Caco-2 (cell line): ENCODE data around the gene FLT3LG. TPM values are rescaled to one million over a fixed set of nuclear protein-coding genes. Genes with fewer than 3 reads are reported as not detected.
A peak's percentile ranks its signal among the peaks of the same experiment; 100 is the strongest.

Experiments
- BruUV-seq: library from RNA; stranded (reverse); fragments of 400-500 nt; replicated peaks from 2 replicates; lab custom pipeline; 2021; lab: Mats Ljungman, UMichigan
- CTCF ChIA-PET: fragments of 300-600 bp; sonication (Branson Sonifier 250); formaldehyde crosslinking; loops from one replicate; lab custom pipeline; 2022; ENCODE audit warnings: antibody characterized with exemption; lab: Charles Lee
- POLR2A ChIA-PET: fragments of 300-600 bp; sonication (Branson Sonifier 250); formaldehyde crosslinking; loops from one replicate; lab custom pipeline; 2022; ENCODE audit warnings: antibody characterized with exemption; lab: Charles Lee
- DNase-seq, 2 experiments: peaks; one replicate each; pipeline versions ENCODE4 v3.0.0 to v3.0.0-alpha.2; 2020 to 2022
- H3K27me3 ChIP-seq: replicated peaks from 2 replicates; pipeline ENCODE4 v1.6.0; 2011; ENCODE audit warnings: low read length; ENCODE audit not compliant: control insufficient read depth, insufficient read depth
- H3K36me3 ChIP-seq: 2 replicates; pipeline ENCODE4 v1.5.1; 2011; ENCODE audit warnings: low read length; ENCODE audit not compliant: control insufficient read depth, insufficient read depth
- H3K4me1 ChIP-seq: fragments of 250-450 bp; sonication (Bioruptor Pico); 2 replicates; pipeline ENCODE4 v1.5.1; 2020; ENCODE audit warnings: mild to moderate bottlenecking
- H3K4me3 ChIP-seq: 2 replicates; pipeline ENCODE4 v1.5.1; 2011; ENCODE audit warnings: low read depth, mild to moderate bottlenecking, control low read depth, low read length
- H3K9me3 ChIP-seq: fragments of 250-450 bp; sonication (Bioruptor Pico); 2 replicates; pipeline ENCODE4 v1.5.1; 2020; ENCODE audit warnings: mild to moderate bottlenecking, moderate library complexity
- H3K27ac Mint-ChIP-seq: one replicate; pipeline ENCODE4 v1.8.0; 2022; ENCODE audit warnings: mixed read lengths; ENCODE audit not compliant: unreplicated experiment
- H3K27me3 Mint-ChIP-seq: one replicate; pipeline ENCODE4 v1.8.0; 2022; ENCODE audit warnings: mixed read lengths; ENCODE audit not compliant: insufficient read depth, unreplicated experiment
- H3K36me3 Mint-ChIP-seq: one replicate; pipeline ENCODE4 v1.8.0; 2022; ENCODE audit warnings: mild to moderate bottlenecking, mixed read lengths; ENCODE audit not compliant: insufficient read depth, unreplicated experiment
- H3K4me1 Mint-ChIP-seq: one replicate; pipeline ENCODE4 v1.8.0; 2022; ENCODE audit warnings: low read depth, mixed read lengths; ENCODE audit not compliant: unreplicated experiment
- H3K4me3 Mint-ChIP-seq: one replicate; pipeline ENCODE4 v1.8.0; 2022; ENCODE audit warnings: mild to moderate bottlenecking, moderate library complexity, mixed read lengths; ENCODE audit not compliant: unreplicated experiment
- H3K9me3 Mint-ChIP-seq: one replicate; pipeline ENCODE4 v1.8.0; 2022; ENCODE audit warnings: mixed read lengths; ENCODE audit not compliant: unreplicated experiment
- CTCF ChIP-seq, 2 experiments: fragments of 200-600 bp in 1 of 2; IDR thresholded peaks; 1 replicate in 1 of 2; 2 replicates in 1 of 2; pipeline versions ENCODE4 v1.5.1 to v1.8.0; 2011 to 2022; ENCODE audit warnings: antibody characterized with exemption in 1 of 2, control low read depth in 1 of 2, inconsistent platforms in 1 of 2, low read depth in 1 of 2, low read length in 1 of 2, mild to moderate bottlenecking in 1 of 2, moderate library complexity in 1 of 2; ENCODE audit not compliant: insufficient read depth in 1 of 2, severe bottlenecking in 1 of 2, unreplicated experiment in 1 of 2
- intact Hi-C: fragments of 100-400 bp; cut with micrococcal nuclease; formaldehyde crosslinking; loops from one replicate; pipeline ENCODE4 v1.10.0; 2022; ENCODE audit not compliant: unreplicated experiment
- total RNA-seq: library from RNA; stranded (reverse); gene quantifications from 2 replicates; pipeline ENCODE4 v1.2.3, GENCODE V29; 2022

The FLT3LG gene
- total RNA-seq, 1 experiment from 2014 or later, result 2.1 TPM

- DNase-seq, result no peak
- H3K27me3 ChIP-seq, result peaks cover 2% of the 10 kb centered on the region
Observed at GRCh38 chr19:49434907-49435583, 39.0 kb upstream of the FLT3LG start.

GRCh38 chr19:49435670-49436069 lies 38.3 kb upstream of the FLT3LG start:
- no peak overlapping the region for H3K27ac Mint-ChIP-seq
- Histone ChIP-seq H3K9me3 (no peaks in the 10 kb centered on the region), H3K27me3 (peaks cover 2% of the 10 kb centered on the region), H3K4me3 (no peak overlapping the region), H3K36me3 (no peaks in the 10 kb centered on the region), H3K4me1 (no peaks in the 10 kb centered on the region)
- no peaks in the 10 kb centered on the region for H3K36me3 Mint-ChIP-seq
- no peak overlapping the region for H3K4me3 Mint-ChIP-seq
- H3K4me1 Mint-ChIP-seq, result peaks cover 4% of the 10 kb centered on the region
- no peak for TF ChIP-seq CTCF (IDR thresholded peaks at IDR 0.05; ENCODE audit: insufficient read depth in 1 of 2, low read depth in 1 of 2, low read length in 1 of 2, severe bottlenecking in 1 of 2, unreplicated experiment in 1 of 2)
- POLR2A ChIA-PET, result interaction anchor here (0.7 kb wide), 1 partner anchor 18 kb away, joined by 3 read pairs; the partner anchor contains the start of gene ALDH16A1
- no TSS peak for BruUV-seq
- intact Hi-C loops, result no loop called here
- CTCF ChIA-PET, result interaction anchor here (0.6 kb wide), 1 partner anchor 12 kb away, joined by 3 read pairs; no protein-coding TSS in a partner anchor
- no peak for DNase-seq
- H3K27me3 Mint-ChIP-seq, result peaks cover 28% of the 10 kb centered on the region
- peaks cover 4% of the 10 kb centered on the region for H3K9me3 Mint-ChIP-seq

More at GRCh38 chr19:49434907-49435583, 39.0 kb upstream of the FLT3LG start:
- Mint-ChIP-seq H3K4me3 (no peak overlapping the region), H3K4me1 (no peaks in the 10 kb centered on the region), H3K36me3 (no peaks in the 10 kb centered on the region), H3K9me3 (no peaks in the 10 kb centered on the region), H3K27ac (no peak overlapping the region), H3K27me3 (peaks cover 25% of the 10 kb centered on the region)
- ChIA-PET POLR2A (interaction anchor here (0.7 kb wide), 1 partner anchor 18 kb away, joined by 3 read pairs; the partner anchor contains the start of gene ALDH16A1), CTCF (no interaction called here)
- no peaks in the 10 kb centered on the region for H3K4me1 ChIP-seq
- H3K9me3 ChIP-seq, result no peaks in the 10 kb centered on the region
- TF ChIP-seq CTCF (IDR thresholded peaks at IDR 0.05; ENCODE audit: insufficient read depth in 1 of 2, low read depth in 1 of 2, low read length in 1 of 2, severe bottlenecking in 1 of 2, unreplicated experiment in 1 of 2), result no peak
- intact Hi-C loops, result no loop called here
- BruUV-seq, result no TSS peak
- H3K4me3 ChIP-seq, result no peak overlapping the region
- H3K36me3 ChIP-seq, result no peaks in the 10 kb centered on the region

GRCh38 chr19:49436381-49437017 lies 37.5 kb upstream of the FLT3LG start:
- H3K4me1 Mint-ChIP-seq, result peaks cover 8% of the 10 kb centered on the region
- POLR2A ChIA-PET, result no interaction called here
- CTCF ChIA-PET, result interaction anchor here (0.6 kb wide), 1 partner anchor 11 kb away, joined by 3 read pairs; no protein-coding TSS in a partner anchor
- H3K9me3 Mint-ChIP-seq, result peaks cover 8% of the 10 kb centered on the region
- H3K4me1 ChIP-seq, result no peaks in the 10 kb centered on the region
- no peaks in the 10 kb centered on the region for H3K36me3 Mint-ChIP-seq
- H3K27me3 Mint-ChIP-seq, result peaks cover 31% of the 10 kb centered on the region
- no TSS peak for BruUV-seq
- no peak overlapping the region for H3K4me3 Mint-ChIP-seq
- no peaks in the 10 kb centered on the region for H3K36me3 ChIP-seq
- H3K27ac Mint-ChIP-seq, result no peak overlapping the region
- intact Hi-C loops, result no loop called here
- peak in 1 of 2 experiments; percentile 43 for DNase-seq
- H3K27me3 ChIP-seq, result peaks cover 5% of the 10 kb centered on the region
- no peaks in the 10 kb centered on the region for H3K9me3 ChIP-seq
- TF ChIP-seq CTCF (IDR thresholded peaks at IDR 0.05; ENCODE audit: insufficient read depth in 1 of 2, low read depth in 1 of 2, low read length in 1 of 2, severe bottlenecking in 1 of 2, unreplicated experiment in 1 of 2), result no peak
- H3K4me3 ChIP-seq, result no peak overlapping the region
